LNCaP clone FGC (cell line): ENCODE data around the gene TEX29.

Experiments
- DNase-seq: peaks from one replicate; pipeline ENCODE4 v3.0.0-alpha.2; 2011; ENCODE audit warnings: low read depth
- H3K4me3 ChIP-seq: 2 replicates; pipeline ENCODE4 v1.5.1; 2011; ENCODE audit warnings: mild to moderate bottlenecking, low read depth, low read length, control low read depth
- CTCF ChIP-seq: IDR thresholded peaks from 2 replicates; pipeline ENCODE4 v1.5.1; 2012; ENCODE audit warnings: mild to moderate bottlenecking; ENCODE audit not compliant: control insufficient read depth, insufficient read depth; ENCODE audit errors: extremely low read depth

The TEX29 gene

GRCh38 chr13:111289251-111289650 lies 31.2 kb upstream of the TEX29 start:
- TF ChIP-seq CTCF = no peak
- DNase-seq = no peak
- no peak overlapping the region for H3K4me3 ChIP-seq

- no peak for DNase-seq
- TF ChIP-seq CTCF = no peak
- H3K4me3 ChIP-seq = no peak overlapping the region
Measured at GRCh38 chr13:111291908-111292307, 28.5 kb upstream of the TEX29 start.

- no peak overlapping the region for H3K4me3 ChIP-seq
- no peak for TF ChIP-seq CTCF
- DNase-seq = no peak
Measured at GRCh38 chr13:111292710-111293485, 27.5 kb upstream of the TEX29 start.

GRCh38 chr13:111295886-111296285 lies 24.6 kb upstream of the TEX29 start:
- no peak for DNase-seq
- no peak overlapping the region for H3K4me3 ChIP-seq
- no peak for TF ChIP-seq CTCF

- no peak overlapping the region for H3K4me3 ChIP-seq
- DNase-seq = no peak
- TF ChIP-seq CTCF = no peak
Measured at GRCh38 chr13:111296417-111296816, 24.0 kb upstream of the TEX29 start.

GRCh38 chr13:111298214-111298975 lies 22.0 kb upstream of the TEX29 start:
- H3K4me3 ChIP-seq = no peak overlapping the region
- TF ChIP-seq CTCF = no peak
- DNase-seq = no peak
